Panc1 (cell line): ENCODE results near the gene C16orf89. TPM values are rescaled to one million over a fixed set of nuclear protein-coding genes. Genes with fewer than 3 reads are reported as not detected.

Experiments
- ATAC-seq: fragments of 200-7000 bp; cut with Tn5 transposase; 2 replicates; pipeline ENCODE4 v1.9.1; 2020; ENCODE audit warnings: mild to moderate bottlenecking, moderate library complexity
- BruUV-seq: library from RNA; stranded (reverse); fragments of 400-500 nt; replicated peaks from 2 replicates; lab custom pipeline; 2021; lab: Mats Ljungman, UMichigan
- CTCF ChIA-PET: fragments of 300-600 bp; sonication (Branson Sonifier 250); formaldehyde crosslinking; loops from one replicate; lab custom pipeline; 2022; ENCODE audit warnings: antibody characterized with exemption; lab: Charles Lee
- POLR2A ChIA-PET: fragments of 300-600 bp; sonication (Branson Sonifier 250); formaldehyde crosslinking; loops from one replicate; lab custom pipeline; 2022; ENCODE audit warnings: antibody characterized with exemption; lab: Charles Lee
- DNase-seq: peaks from one replicate; pipeline ENCODE4 v3.0.0-alpha.2; 2010; ENCODE audit warnings: low read depth, low spot score
- H3K27ac ChIP-seq: 2 replicates; pipeline ENCODE4 v1.5.1; 2011; ENCODE audit warnings: mild to moderate bottlenecking, low read length, inconsistent platforms
- H3K27me3 ChIP-seq: fragments of 200-500 bp; sonication (Bioruptor generic); 2 replicates; pipeline ENCODE4 v1.6.0; 2014; ENCODE audit warnings: low read length, inconsistent platforms; ENCODE audit not compliant: control insufficient read depth, insufficient read depth
- H3K36me3 ChIP-seq: fragments of 200-500 bp; sonication (Bioruptor generic); 2 replicates; pipeline ENCODE4 v1.5.1; 2014; ENCODE audit warnings: inconsistent platforms, mild to moderate bottlenecking, low read length, moderate library complexity; ENCODE audit not compliant: control insufficient read depth, insufficient read depth
- H3K4me1 ChIP-seq: 2 replicates; pipeline ENCODE4 v1.5.1; 2011; ENCODE audit warnings: inconsistent platforms, mild to moderate bottlenecking, low read length, moderate library complexity; ENCODE audit not compliant: control insufficient read depth, insufficient read depth
- H3K4me3 ChIP-seq, 2 experiments: 2 replicates each; pipeline ENCODE4 v1.5.1; 2011 to 2012; ENCODE audit warnings: low read depth in 2 of 2, low read length in 2 of 2, mild to moderate bottlenecking in 2 of 2, inconsistent platforms in 1 of 2, moderate library complexity in 1 of 2
- H3K9me3 ChIP-seq: fragments of 200-500 bp; sonication (Bioruptor generic); 2 replicates; pipeline ENCODE4 v1.5.1; 2014; ENCODE audit warnings: low read depth, mild to moderate bottlenecking, inconsistent platforms, low read length, moderate library complexity; ENCODE audit not compliant: control insufficient read depth, insufficient read depth
- POLR2AphosphoS5 ChIP-seq: IDR thresholded peaks from 2 replicates; pipeline ENCODE4 v1.6.1; 2012; ENCODE audit warnings: mild to moderate bottlenecking, low read depth, low read length, moderate library complexity
- SIN3A ChIP-seq: IDR thresholded peaks from 2 replicates; pipeline ENCODE4 v1.6.1; 2012; ENCODE audit warnings: low read depth, mild to moderate bottlenecking, low read length, moderate library complexity, borderline replicate concordance; ENCODE audit not compliant: insufficient read depth
- TCF7L2 ChIP-seq: IDR thresholded peaks from 2 replicates; pipeline ENCODE4 v1.6.1; 2011; ENCODE audit warnings: mild to moderate bottlenecking, low read depth, low read length, inconsistent platforms
- in situ Hi-C: cut with HindIII; loops from 2 replicates; pipeline ENCODE4 v1.10.0; 2016; ENCODE audit warnings: low sequenced_read_pairs, low pct_unique_long_range_greater_than_20kb
- intact Hi-C: fragments of 100-400 bp; cut with micrococcal nuclease; formaldehyde crosslinking; loops from one replicate; pipeline ENCODE4 v1.10.0; 2022; ENCODE audit not compliant: unreplicated experiment
- total RNA-seq: library from RNA; stranded (reverse); gene quantifications from one replicate; pipeline ENCODE4 v1.2.1, GENCODE V29; 2021; ENCODE audit not compliant: unreplicated experiment
- TF ChIP-seq, protein P1 (sequence below), 2 experiments: IDR thresholded peaks; 2 replicates each; pipeline ENCODE4 v1.6.1; 2011 to 2012; ENCODE audit warnings: low read depth in 2 of 2, control low read depth in 1 of 2, low read length in 1 of 2, mild to moderate bottlenecking in 1 of 2, moderate library complexity in 1 of 2; ENCODE audit not compliant: insufficient read depth in 1 of 2

Gene C16orf89
- total RNA-seq, 1 experiment from 2014 or later, result not detected

DNA sequence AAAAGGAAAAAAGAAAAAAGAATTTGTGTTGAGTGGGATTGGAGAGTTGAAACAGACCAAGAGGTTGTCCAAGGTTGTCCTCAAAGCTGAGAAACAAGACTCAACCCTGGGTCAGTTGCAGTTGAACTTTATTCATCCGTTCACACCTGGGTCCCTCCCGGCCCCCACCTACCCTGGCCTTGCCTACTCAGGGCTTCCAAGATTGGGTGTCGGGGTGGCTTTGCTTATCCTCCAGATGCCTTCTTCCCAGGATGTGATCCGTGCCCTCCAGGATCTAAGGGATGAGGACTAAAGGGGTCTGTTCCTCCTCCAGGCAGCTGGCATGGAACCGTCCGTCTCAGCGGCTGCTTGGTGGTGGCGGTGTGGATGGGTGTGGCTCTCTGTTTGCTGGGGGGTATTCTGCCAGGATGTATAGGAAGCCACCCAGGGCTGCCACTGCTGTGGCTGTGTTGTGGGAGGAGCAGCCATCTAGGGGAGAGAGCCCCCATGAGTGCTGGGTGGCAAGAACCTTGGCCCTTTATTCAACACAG is 21.7 kb downstream of the C16orf89 start:
- no peak overlapping the region for H3K27ac ChIP-seq
- TF ChIP-seq SIN3A, result no peak
- TF ChIP-seq, protein P1, sequence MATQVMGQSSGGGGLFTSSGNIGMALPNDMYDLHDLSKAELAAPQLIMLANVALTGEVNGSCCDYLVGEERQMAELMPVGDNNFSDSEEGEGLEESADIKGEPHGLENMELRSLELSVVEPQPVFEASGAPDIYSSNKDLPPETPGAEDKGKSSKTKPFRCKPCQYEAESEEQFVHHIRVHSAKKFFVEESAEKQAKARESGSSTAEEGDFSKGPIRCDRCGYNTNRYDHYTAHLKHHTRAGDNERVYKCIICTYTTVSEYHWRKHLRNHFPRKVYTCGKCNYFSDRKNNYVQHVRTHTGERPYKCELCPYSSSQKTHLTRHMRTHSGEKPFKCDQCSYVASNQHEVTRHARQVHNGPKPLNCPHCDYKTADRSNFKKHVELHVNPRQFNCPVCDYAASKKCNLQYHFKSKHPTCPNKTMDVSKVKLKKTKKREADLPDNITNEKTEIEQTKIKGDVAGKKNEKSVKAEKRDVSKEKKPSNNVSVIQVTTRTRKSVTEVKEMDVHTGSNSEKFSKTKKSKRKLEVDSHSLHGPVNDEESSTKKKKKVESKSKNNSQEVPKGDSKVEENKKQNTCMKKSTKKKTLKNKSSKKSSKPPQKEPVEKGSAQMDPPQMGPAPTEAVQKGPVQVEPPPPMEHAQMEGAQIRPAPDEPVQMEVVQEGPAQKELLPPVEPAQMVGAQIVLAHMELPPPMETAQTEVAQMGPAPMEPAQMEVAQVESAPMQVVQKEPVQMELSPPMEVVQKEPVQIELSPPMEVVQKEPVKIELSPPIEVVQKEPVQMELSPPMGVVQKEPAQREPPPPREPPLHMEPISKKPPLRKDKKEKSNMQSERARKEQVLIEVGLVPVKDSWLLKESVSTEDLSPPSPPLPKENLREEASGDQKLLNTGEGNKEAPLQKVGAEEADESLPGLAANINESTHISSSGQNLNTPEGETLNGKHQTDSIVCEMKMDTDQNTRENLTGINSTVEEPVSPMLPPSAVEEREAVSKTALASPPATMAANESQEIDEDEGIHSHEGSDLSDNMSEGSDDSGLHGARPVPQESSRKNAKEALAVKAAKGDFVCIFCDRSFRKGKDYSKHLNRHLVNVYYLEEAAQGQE (IDR thresholded peaks at IDR 0.05; ENCODE audit: insufficient read depth in 1 of 2, low read depth in 2 of 2, low read length in 1 of 2), result no peak
- no peak for TF ChIP-seq POLR2AphosphoS5
- no peaks in the 10 kb centered on the region for H3K36me3 ChIP-seq
- DNase-seq, result no peak
- ChIA-PET POLR2A (no interaction called here), CTCF (no interaction called here)
- no TSS peak for BruUV-seq
- peaks cover 7% of the 10 kb centered on the region; the same call in 1 of the 2 replicates for H3K27me3 ChIP-seq
- no peak for ATAC-seq
- H3K9me3 ChIP-seq, result no peaks in the 10 kb centered on the region
- intact Hi-C loops, result no loop called here
- in situ Hi-C loops, result no loop called here
- H3K4me1 ChIP-seq, result no peaks in the 10 kb centered on the region
- H3K4me3 ChIP-seq, result no peak overlapping the region

DNA sequence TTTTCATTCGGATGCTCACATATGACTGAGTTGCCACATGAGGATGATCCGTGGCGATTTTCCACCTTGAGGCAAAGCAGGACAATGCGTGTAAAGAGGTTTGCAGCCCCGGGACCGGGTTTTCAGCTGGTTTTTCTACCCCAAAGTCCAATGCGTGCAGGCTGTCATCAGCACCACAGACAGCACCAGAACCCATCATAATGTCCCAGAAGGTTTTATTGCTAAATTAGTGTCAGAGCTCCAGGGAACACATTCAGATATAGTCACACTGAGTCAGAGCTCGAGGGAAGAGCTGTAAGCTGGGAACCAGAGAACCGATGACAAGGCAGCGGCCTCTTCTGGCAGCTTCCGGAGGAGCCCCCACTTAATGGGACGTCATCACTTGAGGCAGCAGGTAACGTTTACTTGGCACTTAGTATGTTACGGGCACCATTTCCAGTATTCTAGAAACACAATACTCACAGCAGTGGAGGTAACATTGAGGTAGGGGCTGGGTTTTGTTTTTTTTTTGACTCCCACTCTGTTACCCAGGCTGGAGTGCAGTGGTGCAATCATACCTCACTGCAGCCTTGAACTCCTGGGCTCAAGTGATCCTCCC is 23.1 kb downstream of the C16orf89 start:
- intact Hi-C loops (no loop called here), in situ Hi-C loops (no loop called here)
- H3K4me1 ChIP-seq, result no peaks in the 10 kb centered on the region
- 0 out of 2 replicates have a peak, but pooled peaks cover 3% of the 10 kb centered on the region for H3K27me3 ChIP-seq
- H3K4me3 ChIP-seq, result no peak overlapping the region
- ChIA-PET POLR2A (no interaction called here), CTCF (no interaction called here)
- no peaks in the 10 kb centered on the region for H3K36me3 ChIP-seq
- DNase-seq (no peak), ATAC-seq (no peak)
- no peaks in the 10 kb centered on the region for H3K9me3 ChIP-seq
- BruUV-seq, result no TSS peak
- TF ChIP-seq, protein P1 (IDR thresholded peaks at IDR 0.05; ENCODE audit: insufficient read depth in 1 of 2, low read depth in 2 of 2, low read length in 1 of 2), result peak; percentile 61 to 76; a peak in 2 of 4 replicates
- TF ChIP-seq TCF7L2, result no peak
- no peak overlapping the region for H3K27ac ChIP-seq
